ENCODE data around the gene CLTCL1. TPM values are rescaled to one million over a fixed set of nuclear protein-coding genes. Genes with fewer than 3 reads are reported as not detected.
"Not testable (repeated sequence)": the region's sequence is repeated elsewhere in the genome, so short reads cannot be mapped to it uniquely, and the experiment has no call there.

The CLTCL1 gene
- polyA plus RNA-seq, 1 donor from 2014 or later, result 1.3 TPM

- Mint-ChIP-seq H3K4me1 (peaks cover 6 to 12% (median 11%) of the 10 kb centered on the region in 3 donors), H3K9me3 (no peaks in the 10 kb centered on the region), H3K27ac (peak overlapping the region in 1 of 3 donors; percentile 33), H3K4me3 (peak overlapping the region in 1 of 4 donors; percentile 61), H3K36me3 (no peaks in the 10 kb centered on the region), H3K27me3 (peaks cover 41% of the 10 kb centered on the region)
Measured at GRCh38 chr22:19167106-19167869, 124.2 kb downstream of the CLTCL1 start.

- H3K4me3 Mint-ChIP-seq, result peak overlapping the region in 1 of 4 donors; percentile 61
- peak overlapping the region in 2 of 3 donors; percentile 9 to 39 for H3K27ac Mint-ChIP-seq
- H3K27me3 Mint-ChIP-seq, result peaks cover 41% of the 10 kb centered on the region
Measured at GRCh38 chr22:19166421-19166820, 125.1 kb downstream of the CLTCL1 start.

GRCh38 chr22:19164425-19164824, 127.1 kb downstream of the CLTCL1 start:
- peaks cover 34% of the 10 kb centered on the region for H3K27me3 Mint-ChIP-seq
- peaks cover 0 to 2% (median under 1%) of the 10 kb centered on the region in 3 donors for H3K4me1 Mint-ChIP-seq
- H3K4me3 Mint-ChIP-seq, result no peak overlapping the region
- H3K27ac Mint-ChIP-seq, result peak overlapping the region in 1 of 3 donors; percentile 39
- no peaks in the 10 kb centered on the region for H3K9me3 Mint-ChIP-seq
- H3K36me3 Mint-ChIP-seq, result no peaks in the 10 kb centered on the region

More at GRCh38 chr22:19166421-19166820, 125.1 kb downstream of the CLTCL1 start:
- H3K4me1 Mint-ChIP-seq, result peaks cover 2 to 9% (median 8%) of the 10 kb centered on the region in 3 donors
- no peaks in the 10 kb centered on the region for H3K9me3 Mint-ChIP-seq
- H3K36me3 Mint-ChIP-seq, result no peaks in the 10 kb centered on the region

- H3K4me3 Mint-ChIP-seq, H3K4me1 Mint-ChIP-seq, H3K27ac Mint-ChIP-seq, H3K9me3 Mint-ChIP-seq, H3K36me3 Mint-ChIP-seq: not testable (repeated sequence)
- H3K27me3 Mint-ChIP-seq, result peaks cover 11% of the 10 kb centered on the region
Measured at GRCh38 chr22:19158649-19159048, 132.9 kb downstream of the CLTCL1 start.

- not testable (repeated sequence) for H3K27ac Mint-ChIP-seq, H3K4me3 Mint-ChIP-seq, H3K4me1 Mint-ChIP-seq, H3K9me3 Mint-ChIP-seq, H3K36me3 Mint-ChIP-seq
- H3K27me3 Mint-ChIP-seq, result peaks cover 24% of the 10 kb centered on the region
Measured at GRCh38 chr22:19156109-19156508, 135.4 kb downstream of the CLTCL1 start.

GRCh38 chr22:19152942-19153883, 138.3 kb downstream of the CLTCL1 start:
- H3K4me3 Mint-ChIP-seq, result no peak overlapping the region
- H3K27me3 Mint-ChIP-seq, result peaks cover 24% of the 10 kb centered on the region
- H3K4me1 Mint-ChIP-seq, result peaks cover 0 to 7% (median 3%) of the 10 kb centered on the region in 3 donors
- peaks cover 0 to 3% (median 0%) of the 10 kb centered on the region in 3 donors for H3K9me3 Mint-ChIP-seq
- H3K27ac Mint-ChIP-seq, result no peak overlapping the region
- no peaks in the 10 kb centered on the region for H3K36me3 Mint-ChIP-seq

GRCh38 chr22:19151329-19152191, 140.0 kb downstream of the CLTCL1 start:
- no peaks in the 10 kb centered on the region for H3K36me3 Mint-ChIP-seq
- H3K27me3 Mint-ChIP-seq, result peaks cover 24% of the 10 kb centered on the region
- peaks cover 0 to 3% (median 0%) of the 10 kb centered on the region in 3 donors for H3K9me3 Mint-ChIP-seq
- H3K4me1 Mint-ChIP-seq, result peaks cover 0 to 8% (median 3%) of the 10 kb centered on the region in 3 donors
- H3K4me3 Mint-ChIP-seq, result peak overlapping the region; percentile 4 to 70 (median 63)
- peak overlapping the region in 1 of 3 donors; percentile 82 for H3K27ac Mint-ChIP-seq

- H3K27ac Mint-ChIP-seq, result peak overlapping the region in 1 of 3 donors; percentile 82
- H3K27me3 Mint-ChIP-seq, result peaks cover 24% of the 10 kb centered on the region
- no peaks in the 10 kb centered on the region for H3K36me3 Mint-ChIP-seq
- H3K4me3 Mint-ChIP-seq, result peak overlapping the region; percentile 4 to 70 (median 58)
- peaks cover 3 to 8% (median 4%) of the 10 kb centered on the region in 3 donors for H3K4me1 Mint-ChIP-seq
- H3K9me3 Mint-ChIP-seq, result peaks cover 0 to 3% (median 0%) of the 10 kb centered on the region in 3 donors
Measured at GRCh38 chr22:19150482-19151328, 140.8 kb downstream of the CLTCL1 start.

GRCh38 chr22:19149991-19150390, 141.5 kb downstream of the CLTCL1 start, which contains the start of gene GSC2:
TSS of gene GSC2 (minus strand) at chr22:19150292. CDS start at chr22:19150283, 9 bp downstream.
- Mint-ChIP-seq H3K36me3 (no peaks in the 10 kb centered on the region), H3K4me1 (peaks cover 3 to 8% (median 4%) of the 10 kb centered on the region in 3 donors), H3K9me3 (peaks cover 0 to 3% (median 0%) of the 10 kb centered on the region in 3 donors), H3K4me3 (peak within 1 kb of the TSS; percentile 4 to 92 (median 66)), H3K27ac (peak within 1 kb of the TSS in 1 of 3 donors; percentile 82), H3K27me3 (peaks cover 24% of the 10 kb centered on the region)

GRCh38 chr22:19149047-19149883, 142.3 kb downstream of the CLTCL1 start:
- Mint-ChIP-seq H3K27me3 (peaks cover 24% of the 10 kb centered on the region), H3K4me3 (peak overlapping the region in 3 of 4 donors; percentile 62 to 92 (median 63)), H3K27ac (no peak overlapping the region), H3K36me3 (no peaks in the 10 kb centered on the region), H3K4me1 (peaks cover 7 to 10% (median 8%) of the 10 kb centered on the region in 3 donors), H3K9me3 (peaks cover 0 to 3% (median 0%) of the 10 kb centered on the region in 3 donors)

- H3K36me3 Mint-ChIP-seq, result no peaks in the 10 kb centered on the region
- no peak overlapping the region for H3K4me3 Mint-ChIP-seq
- H3K9me3 Mint-ChIP-seq, result peaks cover 0 to 3% (median 0%) of the 10 kb centered on the region in 3 donors
- no peak overlapping the region for H3K27ac Mint-ChIP-seq
- peaks cover 22% of the 10 kb centered on the region for H3K27me3 Mint-ChIP-seq
- H3K4me1 Mint-ChIP-seq, result peaks cover 11 to 13% (median 13%) of the 10 kb centered on the region in 3 donors
Measured at GRCh38 chr22:19148417-19149046, 143.0 kb downstream of the CLTCL1 start.

GRCh38 chr22:19147195-19147780, 144.2 kb downstream of the CLTCL1 start:
- Mint-ChIP-seq H3K4me3 (peak overlapping the region in 1 of 4 donors; percentile 75), H3K36me3 (peaks cover 1% of the 10 kb centered on the region), H3K27ac (peak overlapping the region in 1 of 3 donors; percentile 3), H3K4me1 (peaks cover 11 to 18% (median 15%) of the 10 kb centered on the region in 3 donors), H3K27me3 (peaks cover 16% of the 10 kb centered on the region), H3K9me3 (peaks cover 0 to 3% (median 0%) of the 10 kb centered on the region in 3 donors)

Data from IgD-negative memory B cell (primary cell).